Hair follicular keratinocyte (primary cell): ENCODE results near the gene EFCAB8. TPM values are rescaled to one million over a fixed set of nuclear protein-coding genes. Genes with fewer than 3 reads are reported as not detected.

ENCODE experiments used
- total RNA-seq: library from RNA; depleted of rRNA; stranded (reverse); fragments of >200 nt; gene quantifications from 2 replicates; pipeline ENCODE4 v1.2.3, GENCODE V29; 2015

EFCAB8 gene
- not detected in 2 replicates for total RNA-seq

GRCh38 chr20:32858701-32859372 is at the start of gene EFCAB8:
Gene EFCAB8, plus strand, starts transcription at chr20:32858923. Its CDS starts 4,870 bp downstream, at chr20:32863793.

GRCh38 chr20:33004141-33004751 is 145.5 kb downstream of the EFCAB8 start, which contains the start of gene SUN5:
Gene SUN5, minus strand, starts transcription at chr20:33004433. Its CDS starts 93 bp downstream, at chr20:33004340.

GRCh38 chr20:33007376-33008335 is 148.9 kb downstream of the EFCAB8 start, which contains the start of gene BPIFB2:
Gene BPIFB2, plus strand, starts transcription at chr20:33007704. Its CDS starts 871 bp downstream, at chr20:33008575.

Other genes starting within 250 kb of the EFCAB8 start
- gene C20orf203, start 185.0 kb upstream of the EFCAB8 start, total RNA-seq: not detected in 2 replicates
- 20.8 and 29.9 TPM in 2 replicates for gene COMMD7, start 115.5 kb upstream of the EFCAB8 start, total RNA-seq
- gene DNMT3B, start 96.5 kb upstream of the EFCAB8 start, total RNA-seq: 4.7 and 5.0 TPM in 2 replicates
- gene MAPRE1, start 39.0 kb upstream of the EFCAB8 start, total RNA-seq: 69.5 and 85.0 TPM in 2 replicates
- gene SUN5, start 145.5 kb downstream of the EFCAB8 start, total RNA-seq: not detected in 2 replicates
- gene BPIFB2, start 148.8 kb downstream of the EFCAB8 start, total RNA-seq: not detected in 2 replicates
- not detected in 2 replicates for gene BPIFB6, start 172.7 kb downstream of the EFCAB8 start, total RNA-seq
- gene BPIFB3, start 195.0 kb downstream of the EFCAB8 start, total RNA-seq: not detected in 2 replicates
- not detected in 2 replicates for gene BPIFB4, start 220.7 kb downstream of the EFCAB8 start, total RNA-seq